ENCODE data around the gene S100A10. TPM values are rescaled to one million over a fixed set of nuclear protein-coding genes. Genes with fewer than 3 reads are reported as not detected.

Gene S100A10
- total and polyA plus RNA-seq, 2 experiments from 2014 or later: 60.5 to 1,024 TPM

- WGBS, 2 experiments (ENCODE audit: low coverage in 1 of 2, low lambda C conversion rate in 2 of 2, missing lambda C conversion rate in 2 of 2): 22 to 31% methylated on average over 3 of the region's 3 CpGs
Measured at GRCh38 chr1:152026895-152027294, 33.2 kb upstream of the S100A10 start.

GRCh38 chr1:152024223-152024622 lies 30.6 kb upstream of the S100A10 start:
- Histone ChIP-seq H2AFZ (no peak overlapping the region), H3K9me2 (ENCODE audit: insufficient read depth) (no peaks in the 10 kb centered on the region), H3K4me2 (ENCODE audit: unreplicated experiment) (no peak overlapping the region), H3K27ac (no peak overlapping the region), H3K4me1 (ENCODE audit: insufficient read depth) (peaks cover 9% of the 10 kb centered on the region), H4K20me1 (ENCODE audit: insufficient read depth) (no peaks in the 10 kb centered on the region), H3K9me3 (ENCODE audit: low read depth) (no peaks in the 10 kb centered on the region), H3K36me3 (ENCODE audit: low read depth) (no peaks in the 10 kb centered on the region), H3K79me2 (ENCODE audit: insufficient read depth) (no peaks in the 10 kb centered on the region), H3K9ac (no peak overlapping the region), H3K4me3 (no peak overlapping the region), H3K27me3 (replicated peaks; ENCODE audit: insufficient read depth) (no peaks in the 10 kb centered on the region; the same call in 1 of the 2 replicates), H3F3A (ENCODE audit: insufficient read depth) (peaks cover 7% of the 10 kb centered on the region)
- TF ChIP-seq EZH2phosphoT487 (IDR thresholded peaks at IDR 0.05; ENCODE audit: insufficient read depth, low read depth) (no peak), EZH2 (IDR thresholded peaks at IDR 0.05; ENCODE audit: insufficient read depth, poor library complexity, severe bottlenecking) (no peak)
- in situ Hi-C loops (cut with MboI): no loop called here
- DNase-seq: no peak
- 80 to 82% methylated on average over 4 of the region's 4 CpGs for WGBS, 2 experiments (ENCODE audit: low coverage in 1 of 2, low lambda C conversion rate in 2 of 2, missing lambda C conversion rate in 2 of 2)

More at GRCh38 chr1:152026895-152027294, 33.2 kb upstream of the S100A10 start:
- Histone ChIP-seq H3K9ac (no peak overlapping the region), H3K4me3 (no peak overlapping the region), H2AFZ (no peak overlapping the region), H3K4me1 (ENCODE audit: insufficient read depth) (peaks cover 17% of the 10 kb centered on the region), H3K79me2 (ENCODE audit: insufficient read depth) (no peaks in the 10 kb centered on the region), H3K27me3 (replicated peaks; ENCODE audit: insufficient read depth) (no peaks in the 10 kb centered on the region; the same call in 1 of the 2 replicates), H3K9me2 (ENCODE audit: insufficient read depth) (no peaks in the 10 kb centered on the region), H3K27ac (no peak overlapping the region), H3F3A (ENCODE audit: insufficient read depth) (peaks cover 33% of the 10 kb centered on the region), H3K4me2 (ENCODE audit: unreplicated experiment) (no peak overlapping the region), H3K36me3 (ENCODE audit: low read depth) (peaks cover 15% of the 10 kb centered on the region), H4K20me1 (ENCODE audit: insufficient read depth) (no peaks in the 10 kb centered on the region), H3K9me3 (ENCODE audit: low read depth) (no peaks in the 10 kb centered on the region)
- TF ChIP-seq EZH2 (IDR thresholded peaks at IDR 0.05; ENCODE audit: insufficient read depth, poor library complexity, severe bottlenecking): no peak
- no peak for TF ChIP-seq EZH2phosphoT487 (IDR thresholded peaks at IDR 0.05; ENCODE audit: insufficient read depth, low read depth)
- in situ Hi-C loops (cut with MboI): no loop called here
- DNase-seq: no peak

DNA sequence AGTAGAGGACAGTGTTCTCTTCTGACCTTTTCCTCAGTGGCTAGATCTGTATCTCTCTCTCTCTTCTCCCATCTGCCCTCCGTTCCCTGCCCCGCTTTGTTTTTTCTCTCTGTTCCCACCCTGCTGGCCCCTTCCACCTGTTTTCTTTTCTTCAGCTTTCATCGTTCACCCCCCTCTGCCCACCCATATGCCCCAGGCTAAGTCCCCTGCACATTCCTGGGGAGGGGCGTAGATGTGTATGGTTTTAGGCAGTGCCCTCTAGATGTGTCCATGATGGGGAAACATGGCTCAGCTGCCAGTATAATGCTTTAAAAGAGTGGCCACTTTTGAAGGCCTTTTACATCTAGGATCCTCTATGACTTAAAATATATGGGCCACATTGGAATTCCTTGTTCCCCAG lies 29.6 kb upstream of the S100A10 start:
- H3K79me2 ChIP-seq (ENCODE audit: insufficient read depth): no peaks in the 10 kb centered on the region
- 0 out of 2 replicates have a peak, but pooled peaks cover 6% of the 10 kb centered on the region for H3K4me1 ChIP-seq (ENCODE audit: insufficient read depth)
- no peak overlapping the region for H2AFZ ChIP-seq
- no peak overlapping the region for H3K4me2 ChIP-seq (ENCODE audit: unreplicated experiment)
- H3K27ac ChIP-seq: no peak overlapping the region
- in situ Hi-C loops (cut with MboI): no loop called here
- H3K27me3 ChIP-seq (replicated peaks; ENCODE audit: insufficient read depth): no peaks in the 10 kb centered on the region; the same call in 1 of the 2 replicates
- no peaks in the 10 kb centered on the region for H3K9me3 ChIP-seq (ENCODE audit: low read depth)
- no peaks in the 10 kb centered on the region for H3F3A ChIP-seq (ENCODE audit: insufficient read depth)
- H3K9ac ChIP-seq: no peak overlapping the region
- H3K9me2 ChIP-seq (ENCODE audit: insufficient read depth): no peaks in the 10 kb centered on the region
- 78 to 83% methylated on average over 4 of the region's 4 CpGs for WGBS, 2 experiments (ENCODE audit: low coverage in 1 of 2, low lambda C conversion rate in 2 of 2, missing lambda C conversion rate in 2 of 2)
- no peak for DNase-seq
- no peaks in the 10 kb centered on the region for H4K20me1 ChIP-seq (ENCODE audit: insufficient read depth)
- H3K36me3 ChIP-seq (ENCODE audit: low read depth): no peaks in the 10 kb centered on the region
- TF ChIP-seq EZH2phosphoT487 (IDR thresholded peaks at IDR 0.05; ENCODE audit: insufficient read depth, low read depth): no peak
- no peak for TF ChIP-seq EZH2 (IDR thresholded peaks at IDR 0.05; ENCODE audit: insufficient read depth, poor library complexity, severe bottlenecking)
- H3K4me3 ChIP-seq: no peak overlapping the region

- no peaks in the 10 kb centered on the region for H3K9me2 ChIP-seq (ENCODE audit: insufficient read depth)
- H3K36me3 ChIP-seq (ENCODE audit: low read depth): no peaks in the 10 kb centered on the region
- H3K9me3 ChIP-seq (ENCODE audit: low read depth): no peaks in the 10 kb centered on the region
- H3F3A ChIP-seq (ENCODE audit: insufficient read depth): no peaks in the 10 kb centered on the region
- H3K4me2 ChIP-seq (ENCODE audit: unreplicated experiment): no peak overlapping the region
- H3K9ac ChIP-seq: no peak overlapping the region
- H4K20me1 ChIP-seq (ENCODE audit: insufficient read depth): no peaks in the 10 kb centered on the region
- DNase-seq: no peak
- in situ Hi-C loops (cut with MboI): no loop called here
- H2AFZ ChIP-seq: no peak overlapping the region
- H3K79me2 ChIP-seq (ENCODE audit: insufficient read depth): no peaks in the 10 kb centered on the region
- no peak for TF ChIP-seq EZH2phosphoT487 (IDR thresholded peaks at IDR 0.05; ENCODE audit: insufficient read depth, low read depth)
- no peak for TF ChIP-seq EZH2 (IDR thresholded peaks at IDR 0.05; ENCODE audit: insufficient read depth, poor library complexity, severe bottlenecking)
- no peak overlapping the region for H3K27ac ChIP-seq
- no peak overlapping the region for H3K4me3 ChIP-seq
- H3K27me3 ChIP-seq (replicated peaks; ENCODE audit: insufficient read depth): no peaks in the 10 kb centered on the region; the same call in 1 of the 2 replicates
- H3K4me1 ChIP-seq (ENCODE audit: insufficient read depth): 0 out of 2 replicates have a peak, but pooled peaks cover 6% of the 10 kb centered on the region
- 57 to 63% methylated on average over 3 of the region's 3 CpGs for WGBS, 2 experiments (ENCODE audit: low coverage in 1 of 2, low lambda C conversion rate in 2 of 2, missing lambda C conversion rate in 2 of 2)
Measured at GRCh38 chr1:152022474-152022873, 28.8 kb upstream of the S100A10 start.

DNA sequence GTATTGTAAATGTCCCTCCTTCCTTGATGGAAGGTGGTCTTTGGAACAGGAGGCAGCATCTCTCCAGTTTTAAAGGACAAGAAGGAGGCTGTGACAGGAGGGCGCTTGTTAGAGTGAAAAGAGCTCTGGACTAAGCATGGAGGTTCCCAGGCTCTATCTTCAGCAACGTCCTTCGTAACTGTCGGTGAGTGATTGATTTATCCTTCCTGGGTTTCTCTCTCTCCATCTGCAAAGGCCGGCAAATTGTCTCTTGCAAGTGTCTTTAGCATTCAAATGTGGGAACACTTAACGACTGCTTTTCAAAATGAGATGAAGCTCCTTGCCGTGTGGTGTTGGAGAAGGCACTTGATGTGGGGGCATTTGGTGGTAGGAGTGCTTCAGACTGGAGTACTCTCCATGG lies 27.9 kb upstream of the S100A10 start:
- Histone ChIP-seq H3K79me2 (ENCODE audit: insufficient read depth) (no peaks in the 10 kb centered on the region), H3K9me3 (ENCODE audit: low read depth) (no peaks in the 10 kb centered on the region), H3K9ac (no peak overlapping the region), H3K4me2 (ENCODE audit: unreplicated experiment) (no peak overlapping the region), H3K9me2 (ENCODE audit: insufficient read depth) (no peaks in the 10 kb centered on the region), H4K20me1 (ENCODE audit: insufficient read depth) (no peaks in the 10 kb centered on the region), H3K27me3 (replicated peaks; ENCODE audit: insufficient read depth) (no peaks in the 10 kb centered on the region; the same call in 1 of the 2 replicates), H3K27ac (no peak overlapping the region), H3K4me3 (no peak overlapping the region), H3F3A (ENCODE audit: insufficient read depth) (no peaks in the 10 kb centered on the region), H2AFZ (no peak overlapping the region), H3K4me1 (ENCODE audit: insufficient read depth) (no peaks in the 10 kb centered on the region), H3K36me3 (ENCODE audit: low read depth) (no peaks in the 10 kb centered on the region)
- TF ChIP-seq EZH2 (IDR thresholded peaks at IDR 0.05; ENCODE audit: insufficient read depth, poor library complexity, severe bottlenecking) (no peak), EZH2phosphoT487 (IDR thresholded peaks at IDR 0.05; ENCODE audit: insufficient read depth, low read depth) (no peak)
- no peak for DNase-seq
- 63 to 66% methylated on average over 7 of the region's 7 CpGs for WGBS, 2 experiments (ENCODE audit: low coverage in 1 of 2, low lambda C conversion rate in 2 of 2, missing lambda C conversion rate in 2 of 2)
- in situ Hi-C loops (cut with MboI): no loop called here
